NCI-H2081 (cell line): ENCODE data around the gene TMEM145.

Experiments used
- DNase-seq, 2 experiments: peaks; one replicate each; lab custom pipeline; 2025; lab: John Stamatoyannopoulos, UW

TMEM145 gene

GRCh38 chr19:42361545-42361910, 48.4 kb downstream of the TMEM145 start:
- DNase-seq, result no peak

DNA sequence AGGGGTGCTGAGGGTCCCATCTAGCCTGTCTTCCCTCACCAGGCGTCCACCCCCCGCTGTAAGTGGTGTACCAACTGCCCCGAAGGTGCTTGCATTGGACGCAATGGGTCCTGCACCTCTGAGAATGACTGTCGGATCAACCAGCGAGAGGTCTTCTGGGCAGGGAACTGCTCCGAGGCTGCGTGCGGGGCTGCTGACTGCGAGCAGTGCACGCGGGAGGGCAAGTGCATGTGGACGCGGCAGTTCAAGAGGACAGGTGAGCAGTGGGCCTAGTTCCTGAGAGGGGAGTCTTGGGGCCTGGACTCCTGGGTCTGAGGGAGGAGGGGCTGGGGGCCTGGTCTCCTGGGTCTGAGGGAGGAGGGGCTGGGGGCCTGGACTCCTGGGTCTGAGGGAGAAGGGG, 49.2 kb downstream of the TMEM145 start:
- DNase-seq, result no peak

GRCh38 chr19:42362891-42363440, 49.9 kb downstream of the TMEM145 start:
- DNase-seq, result no peak

DNA sequence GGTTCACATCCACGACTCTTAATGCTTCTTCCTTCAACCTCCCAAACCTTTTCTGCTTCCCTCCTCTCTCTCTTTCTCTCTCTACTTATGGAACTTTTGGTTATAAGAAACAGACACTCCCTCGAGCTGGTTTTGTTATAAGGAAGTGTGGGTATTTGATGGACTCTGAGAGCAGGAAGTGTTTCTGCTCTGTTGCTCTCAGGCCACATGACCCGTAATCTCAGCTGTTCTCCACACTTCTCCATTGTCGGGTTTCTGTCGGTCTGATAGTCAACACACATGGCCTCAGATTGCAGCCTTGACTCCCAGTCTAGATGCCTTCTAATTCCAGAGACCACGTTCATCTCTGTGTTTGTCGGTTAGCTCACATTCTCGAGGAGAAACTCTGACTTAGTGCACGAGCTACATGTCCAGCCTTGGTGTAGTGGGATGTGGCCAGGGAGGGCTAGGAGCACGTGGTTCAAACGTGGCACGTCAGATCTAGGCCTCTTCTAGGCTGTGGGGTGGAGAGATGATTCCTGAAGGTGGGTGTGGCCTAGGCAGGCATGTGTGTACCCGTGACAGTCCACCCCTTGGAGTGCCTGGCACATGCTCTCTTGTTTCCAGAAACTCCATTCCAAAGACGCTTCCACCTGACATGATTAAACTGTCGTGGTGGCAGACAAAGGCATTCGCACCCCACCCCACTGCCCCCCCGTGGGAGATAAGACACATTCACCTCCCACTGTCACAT, 50.7 kb downstream of the TMEM145 start:
- no peak for DNase-seq

GRCh38 chr19:42366673-42367072, 53.6 kb downstream of the TMEM145 start:
- no peak for DNase-seq

DNA sequence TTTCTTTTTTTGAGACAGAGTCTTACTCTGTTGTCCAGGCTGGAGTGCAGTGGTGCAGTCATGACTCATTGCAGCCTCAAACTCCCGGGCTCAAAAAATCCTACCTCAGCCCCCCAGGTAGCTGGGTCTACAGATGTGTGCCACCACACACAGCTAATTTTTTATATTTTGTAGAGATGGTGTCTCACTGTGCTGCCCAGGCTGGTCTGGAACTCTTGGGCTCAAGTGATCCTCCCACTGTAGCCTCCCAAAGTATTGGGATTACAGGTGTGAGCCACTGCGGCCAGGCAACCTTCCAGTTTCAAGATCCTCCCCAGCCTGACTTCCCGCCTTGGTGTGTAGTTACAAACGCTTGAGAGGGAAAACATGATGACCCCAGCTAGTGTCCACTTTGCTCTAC, 54.8 kb downstream of the TMEM145 start:
- DNase-seq, result no peak

GRCh38 chr19:42368360-42368759, 55.3 kb downstream of the TMEM145 start:
- no peak for DNase-seq

DNA sequence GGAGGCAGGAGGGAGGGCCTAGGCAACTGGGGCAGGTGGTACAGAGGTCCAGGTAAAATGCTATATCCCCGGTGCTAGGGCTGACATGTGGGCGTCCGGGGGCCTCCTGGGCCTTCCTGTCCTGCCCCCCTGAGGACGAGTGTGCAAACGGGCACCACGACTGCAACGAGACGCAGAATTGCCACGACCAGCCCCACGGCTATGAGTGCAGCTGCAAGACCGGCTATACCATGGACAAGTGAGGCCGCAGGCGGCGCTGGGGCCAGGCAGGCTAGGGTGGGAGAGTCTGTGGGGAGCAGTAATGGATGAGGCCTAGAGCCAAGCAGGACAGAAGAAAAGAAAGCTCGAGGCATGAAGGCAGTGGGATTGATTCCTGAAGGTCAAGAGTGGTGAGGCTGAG, 55.7 kb downstream of the TMEM145 start:
- no peak for DNase-seq

- no peak for DNase-seq
These were observed 56.4 kb downstream of the TMEM145 start for GRCh38 chr19:42369433-42370067.

DNA sequence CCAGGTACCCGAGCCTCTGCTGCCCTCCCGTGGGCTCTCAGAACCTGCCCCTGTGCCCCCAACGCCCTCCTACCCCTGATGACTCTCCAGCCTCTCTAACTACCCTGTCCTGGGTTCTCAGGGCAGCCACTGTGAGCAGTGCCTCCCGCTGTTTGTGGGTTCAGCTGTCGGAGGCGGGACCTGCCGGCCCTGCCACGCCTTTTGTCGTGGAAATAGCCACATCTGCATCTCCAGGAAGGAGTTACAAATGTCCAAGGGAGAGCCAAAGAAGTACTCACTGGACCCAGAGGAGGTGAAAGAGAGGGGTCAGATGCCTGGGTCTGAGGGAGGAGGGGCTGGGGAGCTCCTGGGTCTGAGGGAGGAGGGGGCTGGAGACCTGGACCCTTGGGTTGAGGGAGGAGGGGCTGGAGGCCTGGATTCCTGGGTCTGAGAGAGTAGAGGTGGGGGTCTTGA, 57.0 kb downstream of the TMEM145 start:
- peak in 1 of 2 experiments; percentile 34 for DNase-seq

DNA sequence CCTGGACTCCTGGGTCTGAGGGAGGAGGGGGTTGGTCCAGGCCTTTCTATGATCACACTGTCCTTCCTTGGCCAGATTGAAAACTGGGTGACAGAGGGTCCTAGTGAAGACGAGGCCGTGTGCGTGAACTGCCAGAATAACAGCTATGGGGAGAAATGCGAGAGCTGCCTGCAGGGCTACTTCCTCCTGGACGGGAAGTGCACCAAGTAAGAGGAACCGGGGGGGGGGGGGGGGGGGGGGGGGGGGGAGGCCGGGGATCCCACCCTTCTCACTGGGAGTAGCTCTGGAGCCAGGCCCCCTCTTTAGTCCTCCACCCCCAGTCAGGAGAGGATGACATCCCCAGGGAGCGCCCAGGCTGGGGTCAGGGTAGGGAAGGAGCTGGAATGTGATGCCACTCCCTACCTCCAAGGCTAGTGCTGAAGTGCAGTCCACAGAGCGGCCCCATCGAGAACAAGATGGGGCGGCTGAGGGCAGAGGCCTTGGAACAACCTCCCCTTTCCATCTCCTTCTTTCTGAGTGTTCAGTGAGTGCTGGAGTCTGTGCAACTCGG, 57.6 kb downstream of the TMEM145 start:
- DNase-seq, result no peak
